GM21367 (cell line): ENCODE measurements around the gene AGR2.

ENCODE experiments used
- ATAC-seq: cut with Tn5 transposase; IDR thresholded peaks from one replicate; pipeline ENCODE4 v1.9.1; 2021; ENCODE audit not compliant: unreplicated experiment

Gene AGR2

GRCh38 chr7:16813232-16813616, 8.4 kb upstream of the AGR2 start:
- no peak for ATAC-seq

- ATAC-seq: no peak
Measured at GRCh38 chr7:16812542-16813231, 7.9 kb upstream of the AGR2 start.

GRCh38 chr7:16811551-16811950, 6.8 kb upstream of the AGR2 start:
- ATAC-seq: no peak

GRCh38 chr7:16810573-16810972, 5.8 kb upstream of the AGR2 start:
- no peak for ATAC-seq

- no peak for ATAC-seq
Measured at GRCh38 chr7:16810112-16810511, 5.3 kb upstream of the AGR2 start.

GRCh38 chr7:16805441-16805840, 642 bp upstream of the AGR2 start:
- ATAC-seq: no peak

GRCh38 chr7:16803881-16804673, 722 bp downstream of the AGR2 start:
- no peak for ATAC-seq

- ATAC-seq: no peak
Measured at GRCh38 chr7:16803125-16803524, 1.7 kb downstream of the AGR2 start.

GRCh38 chr7:16801579-16801978, 3.2 kb downstream of the AGR2 start:
- no peak for ATAC-seq

- ATAC-seq: peak; percentile 76
Measured at GRCh38 chr7:16801111-16801542, 3.7 kb downstream of the AGR2 start.

GRCh38 chr7:16795624-16796023, 9.2 kb downstream of the AGR2 start:
- ATAC-seq: no peak

- no peak for ATAC-seq
Measured at GRCh38 chr7:16794986-16795385, 9.8 kb downstream of the AGR2 start.

- no peak for ATAC-seq
Measured at GRCh38 chr7:16791905-16792698, 12.7 kb downstream of the AGR2 start.

- ATAC-seq: no peak
Measured at GRCh38 chr7:16791071-16791470, 13.7 kb downstream of the AGR2 start.

- ATAC-seq: no peak
Measured at GRCh38 chr7:16787127-16787526, 17.7 kb downstream of the AGR2 start.

GRCh38 chr7:16786257-16786656, 18.5 kb downstream of the AGR2 start:
- no peak for ATAC-seq

GRCh38 chr7:16785846-16786245, 19.0 kb downstream of the AGR2 start:
- no peak for ATAC-seq

GRCh38 chr7:16785321-16785720, 19.5 kb downstream of the AGR2 start:
- no peak for ATAC-seq

GRCh38 chr7:16780596-16780995, 24.2 kb downstream of the AGR2 start:
- ATAC-seq: no peak

GRCh38 chr7:16779051-16779450, 25.7 kb downstream of the AGR2 start:
- no peak for ATAC-seq

GRCh38 chr7:16778476-16778875, 26.3 kb downstream of the AGR2 start:
- ATAC-seq: no peak

GRCh38 chr7:16776053-16776452, 28.7 kb downstream of the AGR2 start:
- ATAC-seq: no peak
